SK-N-SH (cell line): ENCODE measurements around the gene GALNT18. TPM values are rescaled to one million over a fixed set of nuclear protein-coding genes. Genes with fewer than 3 reads are reported as not detected.

Experiments
- CTCF ChIA-PET: fragments of 300-600, 350-600 bp; formaldehyde crosslinking; extraction: SDS; loops from one replicate; lab custom pipeline; 2021; lab: Yijun Ruan, JAX
- POLR2A ChIA-PET: fragments of 350-600 bp; sonication (Branson Sonifier 250); formaldehyde crosslinking; extraction: SDS; loops from one replicate; lab custom pipeline; 2020; ENCODE audit warnings: antibody characterized with exemption, inconsistent platforms; lab: Yijun Ruan, JAX
- DNase-seq: peaks from one replicate; pipeline ENCODE4 v3.0.0; 2012
- H2AFZ ChIP-seq: fragments of 200-600 bp; sonication (generic); 2 replicates; pipeline ENCODE4 v1.8.1; 2016; ENCODE audit warnings: antibody characterized with exemption, mild to moderate bottlenecking, low read depth
- H3F3A ChIP-seq: fragments of 200-600 bp; sonication (generic); replicated peaks from 2 replicates; pipeline ENCODE3; 2016; ENCODE audit warnings: antibody characterized with exemption, mild to moderate bottlenecking; ENCODE audit not compliant: insufficient read depth
- H3K27ac ChIP-seq, 2 experiments: fragments of 200-500 bp in 1 of 2; fragments of 200-600 bp in 1 of 2; sonication (Bioruptor generic) in 1 of 2; sonication (generic), shearing (Covaris generic) in 1 of 2; 2 replicates each; pipeline versions ENCODE4 v1.5.1 to v1.6.1; 2014 to 2016; ENCODE audit warnings: low read depth in 2 of 2, inconsistent platforms in 1 of 2, low read length in 1 of 2, mild to moderate bottlenecking in 1 of 2, mixed read lengths in 1 of 2
- H3K27me3 ChIP-seq: fragments of 200-600 bp; sonication (generic), shearing (Covaris generic); 2 replicates; pipeline ENCODE4 v1.6.1; 2016; ENCODE audit warnings: mixed run types; ENCODE audit not compliant: insufficient read depth
- H3K36me3 ChIP-seq, 2 experiments: fragments of 200-500 bp in 1 of 2; fragments of 200-600 bp in 1 of 2; sonication (Bioruptor generic) in 1 of 2; sonication (generic) in 1 of 2; replicated peaks in 1 of 2; 2 replicates each; pipeline versions ENCODE3 to v1.5.1; 2014 to 2016; ENCODE audit warnings: low read length in 1 of 2, mild to moderate bottlenecking in 1 of 2; ENCODE audit not compliant: insufficient read depth in 2 of 2, control insufficient read depth in 1 of 2
- H3K4me1 ChIP-seq, 2 experiments: fragments of 200-500 bp in 1 of 2; fragments of 200-600 bp in 1 of 2; sonication (Bioruptor generic) in 1 of 2; sonication (generic), shearing (Covaris generic) in 1 of 2; 2 replicates each; pipeline versions ENCODE4 v1.5.1 to v1.6.1; 2014 to 2016; ENCODE audit warnings: low read depth in 1 of 2, low read length in 1 of 2, mixed run types in 1 of 2; ENCODE audit not compliant: insufficient read depth in 2 of 2, control insufficient read depth in 1 of 2
- H3K4me2 ChIP-seq: fragments of 200-600 bp; sonication (generic), shearing (Covaris generic); 2 replicates; pipeline ENCODE4 v1.6.1; 2017; ENCODE audit warnings: mixed run types
- H3K4me3 ChIP-seq, 2 experiments: fragments of 200-500 bp in 1 of 2; fragments of 200-600 bp in 1 of 2; sonication (Bioruptor generic) in 1 of 2; sonication (generic), shearing (Covaris generic) in 1 of 2; 2 replicates each; pipeline versions ENCODE4 v1.5.1 to v1.8.1; 2014 to 2016; ENCODE audit warnings: low read depth in 2 of 2, inconsistent platforms in 1 of 2, low read length in 1 of 2, mild to moderate bottlenecking in 1 of 2, mixed read lengths in 1 of 2, moderate library complexity in 1 of 2
- H3K79me2 ChIP-seq: fragments of 200-600 bp; sonication (generic); 2 replicates; pipeline ENCODE4 v1.8.1; 2017; ENCODE audit warnings: mild to moderate bottlenecking; ENCODE audit not compliant: insufficient read depth
- H3K9ac ChIP-seq: fragments of 200-600 bp; sonication (generic); 2 replicates; pipeline ENCODE4 v1.6.1; 2017; ENCODE audit warnings: mixed run types
- H3K9me2 ChIP-seq: fragments of 200-600 bp; sonication (generic); 2 replicates; pipeline ENCODE4 v1.6.1; 2017; ENCODE audit warnings: mixed run types
- H3K9me3 ChIP-seq: fragments of 200-600 bp; sonication (generic); 2 replicates; pipeline ENCODE4 v1.6.1; 2017; ENCODE audit warnings: mixed run types, mild to moderate bottlenecking, moderate library complexity
- H4K20me1 ChIP-seq: fragments of 200-600 bp; sonication (generic); 2 replicates; pipeline ENCODE4 v1.6.1; 2017; ENCODE audit warnings: mild to moderate bottlenecking, mixed run types; ENCODE audit not compliant: insufficient read depth
- CTCF ChIP-seq: fragments of 200-600 bp; sonication (generic); IDR thresholded peaks from 2 replicates; pipeline ENCODE4 v1.6.1; 2017; ENCODE audit warnings: antibody characterized with exemption, mild to moderate bottlenecking, moderate library complexity
- EP300 ChIP-seq, 2 experiments: IDR thresholded peaks; 2 replicates each; pipeline versions ENCODE4 v1.4.0 to v1.6.1; 2012; ENCODE audit warnings: borderline replicate concordance in 1 of 2, low read depth in 1 of 2, low read length in 1 of 2
- MAX ChIP-seq: IDR thresholded peaks from 2 replicates; pipeline ENCODE4 v1.4.0; 2012; ENCODE audit warnings: low read depth
- NRF1 ChIP-seq: IDR thresholded peaks from 2 replicates; pipeline ENCODE4 v1.6.1; 2012; ENCODE audit warnings: low read depth, mild to moderate bottlenecking, low read length
- PBX3 ChIP-seq: IDR thresholded peaks from 2 replicates; pipeline ENCODE4; 2012
- RFX5 ChIP-seq: IDR thresholded peaks from 2 replicates; pipeline ENCODE4 v1.6.1; 2012; ENCODE audit warnings: mild to moderate bottlenecking, improper control_type of control experiment, low read length
- ZBTB33 ChIP-seq: IDR thresholded peaks from 2 replicates; pipeline ENCODE4 v1.4.0; 2012; ENCODE audit warnings: low read depth, borderline replicate concordance
- WGBS: methylation state at CpG from one replicate; pipeline ENCODE4 v1.1.6; 2017; ENCODE audit warnings: low lambda C conversion rate; 5-methylcytosine and 5-hydroxymethylcytosine counted together
- polyA plus RNA-seq, 3 experiments: library from polyadenylated mRNA; depleted of rRNA; stranded (reverse); fragments of >200 nt; gene quantifications; 2 replicates each; pipeline ENCODE4 v1.2.3, GENCODE V29; 2012

GALNT18 gene
- polyA plus RNA-seq, 1 of the 3 experiments (the other 2 are of a cell fraction) = 0.64 TPM

- Histone ChIP-seq H3K9me2 (no peaks in the 10 kb centered on the region), H3K4me3 (no peak overlapping the region), H3K79me2 (no peaks in the 10 kb centered on the region), H3K4me2 (no peak overlapping the region), H3K9ac (no peak overlapping the region), H3K9me3 (no peaks in the 10 kb centered on the region), H4K20me1 (no peaks in the 10 kb centered on the region), H3K36me3 (no peaks in the 10 kb centered on the region), H3K27me3 (no peaks in the 10 kb centered on the region), H2AFZ (no peak overlapping the region), H3K27ac (no peak overlapping the region), H3K4me1 (no peaks in the 10 kb centered on the region; a peak in 1 of 4 replicates), H3F3A (no peaks in the 10 kb centered on the region)
- DNase-seq = no peak
- 71% methylated on average over 1 of the region's 1 CpG for WGBS
- CTCF ChIA-PET = interaction anchor here (1.3 to 2.0 kb wide), 2 partner anchors 19 to 475 kb away, joined by 4 to 5 read pairs; no protein-coding TSS in a partner anchor
- POLR2A ChIA-PET = no interaction called here
- TF ChIP-seq RFX5 (no peak), EP300 (IDR thresholded peaks at IDR 0.05; ENCODE audit: borderline replicate concordance in 1 of 2, low read depth in 1 of 2, low read length in 1 of 2) (no peak), MAX (no peak), CTCF (no peak), NRF1 (no peak)
- TF ChIP-seq, all 33 proteins: peak for 0
Observed at GRCh38 chr11:11313426-11313825, 308.4 kb downstream of the GALNT18 start.

GRCh38 chr11:11312738-11313137 is 309.1 kb downstream of the GALNT18 start:
- H3K4me3 ChIP-seq = no peak overlapping the region
- no peaks in the 10 kb centered on the region for H3K9me3 ChIP-seq
- H3K27ac ChIP-seq = no peak overlapping the region
- H3F3A ChIP-seq = no peaks in the 10 kb centered on the region
- H4K20me1 ChIP-seq = no peaks in the 10 kb centered on the region
- no peak overlapping the region for H2AFZ ChIP-seq
- 40% methylated on average over 1 of the region's 1 CpG for WGBS
- no peak for DNase-seq
- no peak for TF ChIP-seq ZBTB33
- TF ChIP-seq PBX3 = no peak
- TF ChIP-seq, all 33 proteins: peak for 0
- CTCF ChIA-PET = no interaction called here
- no peaks in the 10 kb centered on the region for H3K36me3 ChIP-seq
- POLR2A ChIA-PET = no interaction called here
- no peaks in the 10 kb centered on the region for H3K79me2 ChIP-seq
- H3K9me2 ChIP-seq = no peaks in the 10 kb centered on the region
- H3K4me1 ChIP-seq = no peaks in the 10 kb centered on the region; a peak in 1 of 4 replicates
- no peak overlapping the region for H3K4me2 ChIP-seq
- no peaks in the 10 kb centered on the region for H3K27me3 ChIP-seq
- H3K9ac ChIP-seq = no peak overlapping the region
